ENCODE results near the gene DRD3. TPM values are rescaled to one million over a fixed set of nuclear protein-coding genes. Genes with fewer than 3 reads are reported as not detected.
A peak's percentile ranks its signal among the peaks of the same experiment; 100 is the strongest.

Gene DRD3
- total and polyA plus RNA-seq, 4 donors, result 0.60 to 0.79 (median 0.63) TPM; not detected in 1

DNA sequence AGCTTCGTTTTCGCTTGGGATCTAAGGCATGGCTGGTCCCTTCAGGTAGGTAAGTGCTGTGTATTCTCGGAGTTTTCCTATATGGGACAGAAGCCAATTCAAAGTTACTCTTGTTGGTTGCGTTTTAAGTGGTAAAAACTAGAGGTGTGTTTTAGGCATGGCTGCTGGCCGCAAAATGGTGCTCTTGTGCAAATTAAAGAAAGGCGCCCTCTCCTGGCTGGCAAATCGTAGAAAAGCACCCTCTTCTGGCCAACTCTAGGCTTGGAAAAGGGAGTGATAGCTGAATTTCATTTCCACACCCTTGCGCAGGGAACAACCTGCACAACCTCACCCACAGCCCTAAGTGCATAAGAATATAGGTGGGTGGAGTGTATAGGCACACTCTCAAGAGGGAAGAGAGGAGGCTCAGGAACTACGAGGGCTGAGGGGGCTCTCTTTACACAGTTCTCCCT, 23.5 kb downstream of the DRD3 start:
- peaks cover 15% of the 10 kb centered on the region for H3K4me1 ChIP-seq (ENCODE audit: control insufficient read depth, insufficient read depth, low read length)
- no peaks in the 10 kb centered on the region for H3K27me3 ChIP-seq (ENCODE audit: control insufficient read depth, insufficient read depth, low read length)
- no peaks in the 10 kb centered on the region for H3K36me3 ChIP-seq (ENCODE audit: control insufficient read depth, insufficient read depth, low read length)
- no peaks in the 10 kb centered on the region for H3K9me3 ChIP-seq (ENCODE audit: control insufficient read depth, insufficient read depth, low read length)
- no peak overlapping the region for H3K4me3 ChIP-seq (ENCODE audit: low read depth, low read length)
- peak in 1 of 6 donors; percentile 21 for DNase-seq (ENCODE audit: low read depth in 4 of 6, low spot score in 6 of 6)
- H3K27ac ChIP-seq (ENCODE audit: low read depth, low read length), result no peak overlapping the region
- 77% methylated on average over 4 of the region's 9 CpGs for WGBS (ENCODE audit: insufficient coverage)

GRCh38 chr3:114154321-114154821, 24.5 kb downstream of the DRD3 start:
- Histone ChIP-seq H3K9me3 (ENCODE audit: control insufficient read depth, insufficient read depth, low read length) (no peaks in the 10 kb centered on the region), H3K4me3 (ENCODE audit: low read depth, low read length) (no peak overlapping the region), H3K27me3 (ENCODE audit: control insufficient read depth, insufficient read depth, low read length) (no peaks in the 10 kb centered on the region), H3K27ac (ENCODE audit: low read depth, low read length) (no peak overlapping the region), H3K4me1 (ENCODE audit: control insufficient read depth, insufficient read depth, low read length) (peaks cover 15% of the 10 kb centered on the region), H3K36me3 (ENCODE audit: control insufficient read depth, insufficient read depth, low read length) (no peaks in the 10 kb centered on the region)
- DNase-seq (ENCODE audit: low read depth in 4 of 6, low spot score in 6 of 6), result peak in 2 of 6 donors; percentile 34 to 64
- WGBS (ENCODE audit: insufficient coverage), result 11% methylated on average over 3 of the region's 6 CpGs

- no peaks in the 10 kb centered on the region for H3K9me3 ChIP-seq (ENCODE audit: control insufficient read depth, insufficient read depth, low read length)
- peak overlapping the region; percentile 57 for H3K4me3 ChIP-seq (ENCODE audit: low read depth, low read length)
- under 1% methylated on average over 35 of the region's 35 CpGs for WGBS (ENCODE audit: insufficient coverage)
- H3K36me3 ChIP-seq (ENCODE audit: control insufficient read depth, insufficient read depth, low read length), result no peaks in the 10 kb centered on the region
- H3K27ac ChIP-seq (ENCODE audit: low read depth, low read length), result peak overlapping the region; percentile 33
- peaks cover 15% of the 10 kb centered on the region for H3K4me1 ChIP-seq (ENCODE audit: control insufficient read depth, insufficient read depth, low read length)
- DNase-seq (ENCODE audit: low read depth in 4 of 6, low spot score in 6 of 6), result peak; percentile 44 to 94 (median 62)
- no peaks in the 10 kb centered on the region for H3K27me3 ChIP-seq (ENCODE audit: control insufficient read depth, insufficient read depth, low read length)
Observed at GRCh38 chr3:114152519-114153151, 26.2 kb downstream of the DRD3 start.

DNA sequence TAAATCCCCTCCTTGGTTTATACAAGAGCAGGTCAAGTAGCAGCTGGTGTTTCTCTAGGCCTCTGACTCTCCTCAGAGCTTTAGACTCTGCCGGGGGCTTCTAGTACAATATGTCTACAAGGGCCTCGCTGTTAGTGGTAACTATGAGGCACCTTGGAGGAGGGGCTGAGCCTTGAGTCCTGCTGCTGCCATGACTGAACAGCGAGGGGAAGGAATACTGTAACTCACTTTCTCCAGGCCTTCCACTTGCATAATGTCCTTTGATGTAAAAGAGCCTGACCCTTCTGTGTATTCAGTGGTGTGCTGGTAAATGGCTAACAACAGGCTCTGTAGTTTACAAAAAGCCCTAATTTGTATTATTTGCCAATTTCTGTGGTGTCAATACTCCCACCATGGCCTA, 27.8 kb downstream of the DRD3 start:
- Histone ChIP-seq H3K27ac (ENCODE audit: low read depth, low read length) (no peak overlapping the region), H3K4me3 (ENCODE audit: low read depth, low read length) (no peak overlapping the region), H3K9me3 (ENCODE audit: control insufficient read depth, insufficient read depth, low read length) (no peaks in the 10 kb centered on the region), H3K27me3 (ENCODE audit: control insufficient read depth, insufficient read depth, low read length) (no peaks in the 10 kb centered on the region), H3K4me1 (ENCODE audit: control insufficient read depth, insufficient read depth, low read length) (peaks cover 15% of the 10 kb centered on the region), H3K36me3 (ENCODE audit: control insufficient read depth, insufficient read depth, low read length) (no peaks in the 10 kb centered on the region)
- 59% methylated on average over 2 of the region's 3 CpGs for WGBS (ENCODE audit: insufficient coverage)
- DNase-seq (ENCODE audit: low read depth in 4 of 6, low spot score in 6 of 6), result no peak

- no peaks in the 10 kb centered on the region for H3K9me3 ChIP-seq (ENCODE audit: control insufficient read depth, insufficient read depth, low read length)
- H3K36me3 ChIP-seq (ENCODE audit: control insufficient read depth, insufficient read depth, low read length), result no peaks in the 10 kb centered on the region
- H3K4me3 ChIP-seq (ENCODE audit: low read depth, low read length), result no peak overlapping the region
- H3K27ac ChIP-seq (ENCODE audit: low read depth, low read length), result no peak overlapping the region
- H3K4me1 ChIP-seq (ENCODE audit: control insufficient read depth, insufficient read depth, low read length), result peaks cover under 1% of the 10 kb centered on the region
- DNase-seq (ENCODE audit: low read depth in 4 of 6, low spot score in 6 of 6), result no peak
- WGBS (ENCODE audit: insufficient coverage), result 76% methylated on average over 8 of the region's 9 CpGs
- no peaks in the 10 kb centered on the region for H3K27me3 ChIP-seq (ENCODE audit: control insufficient read depth, insufficient read depth, low read length)
Observed at GRCh38 chr3:114147251-114147650, 31.6 kb downstream of the DRD3 start.

GRCh38 chr3:114144909-114145688, 33.8 kb downstream of the DRD3 start:
- Histone ChIP-seq H3K4me1 (ENCODE audit: control insufficient read depth, insufficient read depth, low read length) (no peaks in the 10 kb centered on the region), H3K27me3 (ENCODE audit: control insufficient read depth, insufficient read depth, low read length) (no peaks in the 10 kb centered on the region), H3K36me3 (ENCODE audit: control insufficient read depth, insufficient read depth, low read length) (no peaks in the 10 kb centered on the region), H3K9me3 (ENCODE audit: control insufficient read depth, insufficient read depth, low read length) (no peaks in the 10 kb centered on the region), H3K4me3 (ENCODE audit: low read depth, low read length) (no peak overlapping the region), H3K27ac (ENCODE audit: low read depth, low read length) (no peak overlapping the region)
- peak in 1 of 6 donors; percentile 49 for DNase-seq (ENCODE audit: low read depth in 4 of 6, low spot score in 6 of 6)
- WGBS (ENCODE audit: insufficient coverage), result no CpG with 5 or more reads among the region's 7 CpGs

- WGBS (ENCODE audit: insufficient coverage), result 86% methylated on average over 1 of the region's 1 CpG
- peak in 1 of 6 donors; percentile 5 for DNase-seq (ENCODE audit: low read depth in 4 of 6, low spot score in 6 of 6)
- H3K36me3 ChIP-seq (ENCODE audit: control insufficient read depth, insufficient read depth, low read length), result no peaks in the 10 kb centered on the region
- no peak overlapping the region for H3K4me3 ChIP-seq (ENCODE audit: low read depth, low read length)
- H3K27ac ChIP-seq (ENCODE audit: low read depth, low read length), result no peak overlapping the region
- no peaks in the 10 kb centered on the region for H3K9me3 ChIP-seq (ENCODE audit: control insufficient read depth, insufficient read depth, low read length)
- no peaks in the 10 kb centered on the region for H3K27me3 ChIP-seq (ENCODE audit: control insufficient read depth, insufficient read depth, low read length)
- no peaks in the 10 kb centered on the region for H3K4me1 ChIP-seq (ENCODE audit: control insufficient read depth, insufficient read depth, low read length)
Observed at GRCh38 chr3:114143817-114144216, 35.0 kb downstream of the DRD3 start.

DNA sequence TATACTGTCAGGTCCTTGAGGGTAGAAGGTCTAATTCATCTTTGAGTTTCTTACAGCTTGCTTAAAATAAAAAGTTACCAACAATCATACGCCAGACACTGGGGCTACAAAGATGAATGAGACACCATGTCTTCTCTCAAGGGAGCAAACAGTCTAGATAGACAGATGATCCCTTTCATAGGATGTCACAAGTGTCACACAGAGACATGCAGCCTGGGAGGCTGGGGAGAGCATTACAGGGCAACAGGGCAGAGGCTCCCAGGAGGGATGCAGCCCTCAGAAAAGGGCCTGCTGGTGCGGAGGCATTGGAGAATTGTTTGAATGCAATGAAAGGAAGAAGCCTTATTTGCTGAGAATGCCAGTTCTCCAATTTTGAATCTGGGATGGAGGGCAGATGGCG, 39.0 kb downstream of the DRD3 start:
- Histone ChIP-seq H3K9me3 (ENCODE audit: control insufficient read depth, insufficient read depth, low read length) (no peaks in the 10 kb centered on the region), H3K27me3 (ENCODE audit: control insufficient read depth, insufficient read depth, low read length) (no peaks in the 10 kb centered on the region)
- WGBS (ENCODE audit: insufficient coverage), result 84% methylated on average over 3 of the region's 3 CpGs

GRCh38 chr3:114133947-114134346, 44.9 kb downstream of the DRD3 start:
- H3K9me3 ChIP-seq (ENCODE audit: control insufficient read depth, insufficient read depth, low read length), result no peaks in the 10 kb centered on the region
- no peak overlapping the region for H3K4me3 ChIP-seq (ENCODE audit: low read depth, low read length)
- H3K27ac ChIP-seq (ENCODE audit: low read depth, low read length), result no peak overlapping the region
- H3K27me3 ChIP-seq (ENCODE audit: control insufficient read depth, insufficient read depth, low read length), result no peaks in the 10 kb centered on the region
- H3K36me3 ChIP-seq (ENCODE audit: control insufficient read depth, insufficient read depth, low read length), result no peaks in the 10 kb centered on the region
- DNase-seq (ENCODE audit: low read depth in 4 of 6, low spot score in 6 of 6), result no peak
- no peaks in the 10 kb centered on the region for H3K4me1 ChIP-seq (ENCODE audit: control insufficient read depth, insufficient read depth, low read length)
- WGBS (ENCODE audit: insufficient coverage), result 100% methylated on average over 1 of the region's 3 CpGs

More for the DNA sequence above, 39.0 kb downstream of the DRD3 start:
- DNase-seq (ENCODE audit: low read depth in 4 of 6, low spot score in 6 of 6), result no peak
- no peak overlapping the region for H3K4me3 ChIP-seq (ENCODE audit: low read depth, low read length)
- H3K27ac ChIP-seq (ENCODE audit: low read depth, low read length), result no peak overlapping the region
- H3K36me3 ChIP-seq (ENCODE audit: control insufficient read depth, insufficient read depth, low read length), result no peaks in the 10 kb centered on the region
- no peaks in the 10 kb centered on the region for H3K4me1 ChIP-seq (ENCODE audit: control insufficient read depth, insufficient read depth, low read length)
